ENCODE results near the gene MRC2.

DNA sequence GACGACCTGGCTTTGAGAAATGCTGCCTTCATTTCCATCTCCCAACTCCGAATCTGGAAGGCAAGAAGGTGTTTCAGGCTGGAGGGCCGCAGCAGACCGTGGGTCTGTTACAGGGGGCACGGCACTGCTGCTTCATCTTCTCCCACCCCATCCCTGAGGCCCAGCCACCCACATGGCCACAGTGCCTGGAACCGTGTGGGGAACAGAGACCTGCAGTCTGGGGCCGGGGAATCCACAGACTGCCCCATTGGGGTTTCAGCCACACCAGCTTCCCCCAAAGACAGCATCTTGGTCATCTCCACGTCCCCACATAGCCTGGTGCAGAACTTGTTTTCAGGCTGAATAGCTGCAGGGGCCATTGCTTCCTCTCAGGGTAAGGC, 74.2 kb downstream of the MRC2 start:
- TF ChIP-seq, protein P1, sequence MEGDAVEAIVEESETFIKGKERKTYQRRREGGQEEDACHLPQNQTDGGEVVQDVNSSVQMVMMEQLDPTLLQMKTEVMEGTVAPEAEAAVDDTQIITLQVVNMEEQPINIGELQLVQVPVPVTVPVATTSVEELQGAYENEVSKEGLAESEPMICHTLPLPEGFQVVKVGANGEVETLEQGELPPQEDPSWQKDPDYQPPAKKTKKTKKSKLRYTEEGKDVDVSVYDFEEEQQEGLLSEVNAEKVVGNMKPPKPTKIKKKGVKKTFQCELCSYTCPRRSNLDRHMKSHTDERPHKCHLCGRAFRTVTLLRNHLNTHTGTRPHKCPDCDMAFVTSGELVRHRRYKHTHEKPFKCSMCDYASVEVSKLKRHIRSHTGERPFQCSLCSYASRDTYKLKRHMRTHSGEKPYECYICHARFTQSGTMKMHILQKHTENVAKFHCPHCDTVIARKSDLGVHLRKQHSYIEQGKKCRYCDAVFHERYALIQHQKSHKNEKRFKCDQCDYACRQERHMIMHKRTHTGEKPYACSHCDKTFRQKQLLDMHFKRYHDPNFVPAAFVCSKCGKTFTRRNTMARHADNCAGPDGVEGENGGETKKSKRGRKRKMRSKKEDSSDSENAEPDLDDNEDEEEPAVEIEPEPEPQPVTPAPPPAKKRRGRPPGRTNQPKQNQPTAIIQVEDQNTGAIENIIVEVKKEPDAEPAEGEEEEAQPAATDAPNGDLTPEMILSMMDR (IDR thresholded peaks at IDR 0.05): no peak
- TF ChIP-seq ZFX (IDR thresholded peaks at IDR 0.05; ENCODE audit: borderline replicate concordance): no peak

All from 22Rv1 (cell line).